GM23338 (cell line): ENCODE results near the gene VSIG10. TPM values are rescaled to one million over a fixed set of nuclear protein-coding genes. Genes with fewer than 3 reads are reported as not detected.

Source experiments
- ATAC-seq: fragments of 200-7000 bp; cut with Tn5 transposase; 3 replicates; pipeline ENCODE4 v1.9.1; 2020
- DNase-seq: peaks from one replicate; pipeline ENCODE4 v3.0.0-alpha.2; 2015; ENCODE audit warnings: low spot score
- H2AFZ ChIP-seq: fragments of 200-600 bp; sonication (generic); 2 replicates; pipeline ENCODE4 v1.8.0; 2016; ENCODE audit warnings: antibody characterized with exemption, mild to moderate bottlenecking, moderate library complexity
- H3F3A ChIP-seq: fragments of 200-600 bp; sonication (generic); replicated peaks from 2 replicates; pipeline ENCODE4 v1.8.0; 2017; ENCODE audit warnings: antibody characterized with exemption, mixed run types, low read depth
- H3K27ac ChIP-seq: fragments of 200-600 bp; sonication (generic); 2 replicates; pipeline ENCODE4 v1.6.1; 2016; ENCODE audit warnings: low read depth
- H3K27me3 ChIP-seq: fragments of 200-600 bp; sonication (generic); 2 replicates; pipeline ENCODE4 v1.8.0; 2016; ENCODE audit warnings: mild to moderate bottlenecking, mixed run types, moderate library complexity; ENCODE audit not compliant: insufficient read depth
- H3K36me3 ChIP-seq: fragments of 200-600 bp; sonication (generic); 2 replicates; pipeline ENCODE4 v1.8.0; 2016; ENCODE audit warnings: mild to moderate bottlenecking; ENCODE audit not compliant: insufficient read depth
- H3K4me1 ChIP-seq: fragments of 200-600 bp; sonication (generic); 2 replicates; pipeline ENCODE4 v1.8.0; 2016; ENCODE audit warnings: mild to moderate bottlenecking, moderate library complexity; ENCODE audit not compliant: insufficient read depth
- H3K4me2 ChIP-seq: fragments of 200-600 bp; sonication (generic); 2 replicates; pipeline ENCODE4 v1.7.1; 2017; ENCODE audit warnings: mixed run types
- H3K4me3 ChIP-seq: fragments of 200-600 bp; sonication (generic); 2 replicates; pipeline ENCODE4 v1.6.1; 2016; ENCODE audit warnings: mixed run types
- H3K79me2 ChIP-seq: fragments of 200-600 bp; sonication (generic); replicated peaks from 2 replicates; pipeline ENCODE4 v1.8.0; 2017; ENCODE audit warnings: mild to moderate bottlenecking; ENCODE audit not compliant: insufficient read depth
- H3K9me2 ChIP-seq: fragments of 200-600 bp; sonication (generic); 2 replicates; pipeline ENCODE4 v1.8.0; 2017; ENCODE audit not compliant: insufficient read depth
- H4K20me1 ChIP-seq: fragments of 200-600 bp; sonication (generic); replicated peaks from 2 replicates; pipeline ENCODE4 v1.8.0; 2017; ENCODE audit warnings: mild to moderate bottlenecking; ENCODE audit not compliant: insufficient read depth
- H3K27ac Mint-ChIP-seq: 2 replicates; pipeline ENCODE4 v1.8.0; 2020; ENCODE audit warnings: inconsistent platforms, mild to moderate bottlenecking, moderate library complexity, mixed read lengths
- H3K27me3 Mint-ChIP-seq: 3 replicates; pipeline ENCODE4 v1.8.0; 2022; ENCODE audit warnings: low read depth, mild to moderate bottlenecking, moderate library complexity, mixed read lengths, inconsistent platforms; ENCODE audit not compliant: insufficient read depth, poor library complexity
- H3K36me3 Mint-ChIP-seq: 3 replicates; pipeline ENCODE4 v1.8.0; 2021; ENCODE audit warnings: low read depth, mild to moderate bottlenecking, inconsistent platforms, moderate library complexity, mixed read lengths
- H3K4me1 Mint-ChIP-seq: 3 replicates; pipeline ENCODE4 v1.8.0; 2020; ENCODE audit warnings: mild to moderate bottlenecking, inconsistent platforms, mixed read lengths
- H3K4me3 Mint-ChIP-seq: 3 replicates; pipeline ENCODE4 v1.8.0; 2021; ENCODE audit warnings: moderate library complexity, mild to moderate bottlenecking, inconsistent platforms, mixed read lengths
- H3K9me3 Mint-ChIP-seq: 3 replicates; pipeline ENCODE4 v1.8.0; 2020; ENCODE audit warnings: moderate library complexity, mild to moderate bottlenecking, inconsistent platforms, mixed read lengths
- EZH2 ChIP-seq: fragments of 200-600 bp; sonication (generic); IDR thresholded peaks from one replicate; pipeline ENCODE4 v1.8.0; 2017; ENCODE audit warnings: antibody characterized with exemption, mild to moderate bottlenecking, low read depth; ENCODE audit not compliant: unreplicated experiment
- EZH2phosphoT487 ChIP-seq: fragments of 200-600 bp; sonication (generic); IDR thresholded peaks from one replicate; pipeline ENCODE4 v1.8.1; 2018; ENCODE audit warnings: antibody characterized with exemption; ENCODE audit not compliant: unreplicated experiment
- NANOG ChIP-seq: IDR thresholded peaks from 2 replicates; pipeline ENCODE4 v1.6.1; 2016; ENCODE audit warnings: antibody characterized with exemption, borderline replicate concordance
- REST ChIP-seq: IDR thresholded peaks from one replicate; pipeline ENCODE4 v1.6.1; 2018; ENCODE audit warnings: antibody characterized with exemption; ENCODE audit not compliant: unreplicated experiment
- ZNF462 ChIP-seq: fragments of 250-450 bp; sonication (Bioruptor Pico); IDR thresholded peaks from 2 replicates; pipeline ENCODE4 v1.5.0; 2020; ENCODE audit warnings: mild to moderate bottlenecking, moderate library complexity
- polyA plus RNA-seq: library from polyadenylated mRNA; unstranded; fragments of >200 nt; fragmentation: Nextera tagmentation; extraction: Ambion mirVana; gene quantifications from 2 replicates; pipeline ENCODE4 v1.2.1, GENCODE V29; 2016
- total RNA-seq: library from RNA; depleted of rRNA; stranded (reverse); fragments of >200 nt; shearing (Covaris generic); gene quantifications from 2 replicates; pipeline ENCODE4 v1.2.3, GENCODE V29; 2014

The VSIG10 gene
- total and polyA plus RNA-seq, 2 experiments from 2014 or later: 52.1 to 98.5 TPM

- TF ChIP-seq NANOG (no peak), REST (no peak), EZH2phosphoT487 (no peak)
Observed at GRCh38 chr12:118140825-118141224, 37.0 kb upstream of the VSIG10 start (continued).

GRCh38 chr12:118137148-118137678 is 33.4 kb upstream of the VSIG10 start:
- H3K9me3 Mint-ChIP-seq: peaks cover 3% of the 10 kb centered on the region; the same call in 1 of the 3 replicates
- peaks cover 81% of the 10 kb centered on the region for H3K79me2 ChIP-seq
- peaks cover 10% of the 10 kb centered on the region; the same call in 1 of the 2 replicates for H3F3A ChIP-seq
- H3K27ac Mint-ChIP-seq: peak overlapping the region; percentile 73
- H2AFZ ChIP-seq: no peak overlapping the region
- peaks cover 11% of the 10 kb centered on the region for H3K4me1 Mint-ChIP-seq
- 0 out of 2 replicates have a peak overlapping the region, but pooled peaks have one; percentile 42 for H3K27ac ChIP-seq
- peaks cover 10% of the 10 kb centered on the region; the same call in 1 of the 2 replicates for H3K4me1 ChIP-seq
- H3K36me3 Mint-ChIP-seq: peaks cover 58% of the 10 kb centered on the region
- peak overlapping the region; percentile 93 for H3K4me3 ChIP-seq
- H3K27me3 Mint-ChIP-seq: peaks cover 6% of the 10 kb centered on the region
- no peaks in the 10 kb centered on the region for H3K9me2 ChIP-seq
- peak overlapping the region; percentile 97 for H3K4me2 ChIP-seq
- ATAC-seq (no peak), DNase-seq (no peak)
- peaks cover 15% of the 10 kb centered on the region for H4K20me1 ChIP-seq
- TF ChIP-seq ZNF462 (CRISPR knock-in tag) (no peak), NANOG (no peak), EZH2 (no peak)
- H3K36me3 ChIP-seq: peaks cover 39% of the 10 kb centered on the region
- peak overlapping the region; percentile 91 for H3K4me3 Mint-ChIP-seq
- no peaks in the 10 kb centered on the region for H3K27me3 ChIP-seq
